ENCODE results near the gene UHRF2. TPM values are rescaled to one million over a fixed set of nuclear protein-coding genes. Genes with fewer than 3 reads are reported as not detected.

The UHRF2 gene
- total and polyA plus RNA-seq, 12 donors, result 9.6 to 19.7 (median 13.1) TPM

- TF ChIP-seq CTCF (IDR thresholded peaks at IDR 0.05), result no peak
- no peaks in the 10 kb centered on the region for H3K9me3 ChIP-seq
- WGBS, 2 donors, result 85 to 86% methylated on average over 3 of the region's 3 CpGs
- H3K4me1 ChIP-seq, result no peaks in the 10 kb centered on the region
- no peak for DNase-seq
- intact Hi-C loops (cut with DNase I), result no loop called here
- no peak overlapping the region for H3K27ac ChIP-seq
- H3K27me3 ChIP-seq, result no peaks in the 10 kb centered on the region
- ATAC-seq, result no peak
- no peak overlapping the region for H3K4me3 ChIP-seq
- H3K36me3 ChIP-seq, result peaks cover 0 to 25% (median 3%) of the 10 kb centered on the region in 9 donors
Observed at GRCh38 chr9:6512085-6512657, 99.2 kb downstream of the UHRF2 start.

DNA sequence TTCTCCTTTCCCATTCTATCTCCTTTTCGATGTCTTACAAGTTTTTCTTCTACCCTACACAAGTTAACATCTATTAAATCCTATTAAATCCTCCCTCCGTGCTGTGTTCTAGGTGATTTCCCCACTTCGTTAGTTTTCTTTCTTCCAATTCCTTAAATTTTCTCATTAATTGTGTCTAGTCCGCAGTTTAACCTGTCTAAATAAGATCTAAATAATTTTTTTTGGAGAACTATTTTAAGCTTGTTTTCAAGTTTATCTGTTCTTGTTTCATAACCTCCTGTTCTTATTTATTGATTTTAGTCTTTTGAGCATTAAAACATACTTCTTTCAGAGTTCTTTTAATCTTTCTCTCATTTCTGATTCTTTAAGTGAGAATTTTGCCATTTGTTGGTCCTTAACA, 109.3 kb downstream of the UHRF2 start:
- TF ChIP-seq CTCF (IDR thresholded peaks at IDR 0.05), result no peak
- Histone ChIP-seq H3K27ac (no peak overlapping the region), H3K4me1 (no peaks in the 10 kb centered on the region), H3K36me3 (peaks cover 0 to 36% (median 0%) of the 10 kb centered on the region in 9 donors), H3K27me3 (no peaks in the 10 kb centered on the region), H3K9me3 (peaks cover 0 to 44% (median 19%) of the 10 kb centered on the region in 11 donors), H3K4me3 (no peak overlapping the region)
- DNase-seq (no peak), ATAC-seq (no peak)
- 95 to 99% methylated on average over 4 of the region's 4 CpGs for WGBS, 2 donors
- intact Hi-C loops (cut with DNase I), result no loop called here

- no peak for ATAC-seq
- WGBS, 2 donors, result 44 to 53% methylated on average over 2 of the region's 2 CpGs
- peaks cover 0 to 22% (median 0%) of the 10 kb centered on the region in 9 donors for H3K36me3 ChIP-seq
- no peak overlapping the region for H3K4me3 ChIP-seq
- H3K27me3 ChIP-seq, result no peaks in the 10 kb centered on the region
- peaks cover 0 to 5% (median 0%) of the 10 kb centered on the region in 9 donors for H3K4me1 ChIP-seq
- no peak for DNase-seq
- no peak overlapping the region for H3K27ac ChIP-seq
- no peak for TF ChIP-seq CTCF (IDR thresholded peaks at IDR 0.05)
- peaks cover 0 to 32% (median 19%) of the 10 kb centered on the region in 11 donors for H3K9me3 ChIP-seq
- intact Hi-C loops (cut with DNase I), result no loop called here
Observed at GRCh38 chr9:6525326-6526045, 112.5 kb downstream of the UHRF2 start.

DNA sequence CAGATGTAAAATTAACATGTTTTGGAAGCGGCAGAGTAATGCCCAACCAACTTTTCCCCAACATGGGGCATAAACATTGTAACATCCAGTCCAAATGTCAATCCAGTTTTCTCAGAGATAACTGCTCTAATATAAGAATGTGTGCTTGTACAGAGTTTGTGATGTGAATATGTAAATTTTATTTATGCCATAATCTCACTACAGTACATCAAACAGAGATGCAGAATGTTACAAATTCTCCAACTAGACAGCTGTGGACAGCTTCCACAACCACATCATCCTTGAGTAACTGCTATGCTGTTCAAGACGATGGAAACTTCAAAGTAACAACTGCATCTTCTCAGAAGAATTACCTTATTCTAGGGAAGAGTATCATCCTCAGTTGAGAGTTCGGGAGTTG, 122.6 kb downstream of the UHRF2 start:
- Histone ChIP-seq H3K9me3 (no peaks in the 10 kb centered on the region), H3K27me3 (peaks cover 0 to 1% (median 0%) of the 10 kb centered on the region in 7 donors), H3K4me1 (peaks cover 0 to 4% (median 0%) of the 10 kb centered on the region in 9 donors), H3K4me3 (no peak overlapping the region), H3K36me3 (no peaks in the 10 kb centered on the region), H3K27ac (no peak overlapping the region)
- intact Hi-C loops (cut with DNase I), result no loop called here
- TF ChIP-seq CTCF (IDR thresholded peaks at IDR 0.05), result no peak
- ATAC-seq (no peak), DNase-seq (no peak)
- 90% methylated on average over 3 of the region's 3 CpGs for WGBS, 2 donors

Data from heart right ventricle (tissue), 16 donors.